Kidney (tissue), 14 donors: ENCODE measurements around the gene RNH1. TPM values are rescaled to one million over a fixed set of nuclear protein-coding genes. Genes with fewer than 3 reads are reported as not detected.
A peak's percentile ranks its signal among the peaks of the same experiment; 100 is the strongest.

ENCODE experiments used
- DNase-seq, 5 donors: peaks; one replicate each; pipeline ENCODE4 v3.0.0-alpha.2; 2013 to 2020
- FAIRE-seq: peaks from 2 replicates; lab custom pipeline; 2012; peaks lifted over from hg19 to GRCh38; lab: Jason Lieb, UNC
- H3K27ac ChIP-seq, 2 donors: one replicate each; pipeline ENCODE4 v1.7.0; 2013; ENCODE audit warnings: low read depth in 2 of 2, low read length in 2 of 2, inconsistent platforms in 1 of 2
- H3K27me3 ChIP-seq: one replicate; pipeline ENCODE4 v1.7.1; 2013; ENCODE audit warnings: low read length, inconsistent platforms; ENCODE audit not compliant: control insufficient read depth, insufficient read depth
- H3K36me3 ChIP-seq, 3 donors: one replicate each; pipeline versions ENCODE4 v1.7.0 to v1.7.1; 2013; ENCODE audit warnings: low read length in 3 of 3, control low read depth in 1 of 3, inconsistent platforms in 1 of 3; ENCODE audit not compliant: insufficient read depth in 3 of 3, control insufficient read depth in 2 of 3
- H3K4me1 ChIP-seq, 3 donors: one replicate each; pipeline versions ENCODE4 v1.7.0 to v1.7.1; 2013; ENCODE audit warnings: low read length in 3 of 3, inconsistent platforms in 1 of 3, low read depth in 1 of 3; ENCODE audit not compliant: control insufficient read depth in 2 of 3, insufficient read depth in 2 of 3
- H3K4me3 ChIP-seq, 3 donors: one replicate each; pipeline versions ENCODE4 v1.7.0 to v1.8.1; 2013; ENCODE audit warnings: low read length in 3 of 3, control low read depth in 1 of 3, inconsistent platforms in 1 of 3
- H3K9ac ChIP-seq, 3 donors: one replicate each; pipeline versions ENCODE4 v1.7.0 to v1.7.1; 2013; ENCODE audit warnings: low read length in 3 of 3, control low read depth in 1 of 3, inconsistent platforms in 1 of 3
- H3K9me3 ChIP-seq, 3 donors: one replicate each; pipeline versions ENCODE4 v1.7.0 to v1.7.1; 2013; ENCODE audit warnings: low read length in 3 of 3, control low read depth in 1 of 3, inconsistent platforms in 1 of 3; ENCODE audit not compliant: control insufficient read depth in 2 of 3, insufficient read depth in 1 of 3
- CTCF ChIP-seq: IDR thresholded peaks from 3 replicates; pipeline ENCODE4 v1.5.1; 2012; ENCODE audit warnings: mild to moderate bottlenecking, moderate library complexity, borderline replicate concordance; ENCODE audit not compliant: insufficient read depth; ENCODE audit errors: extremely low read depth
- intact Hi-C: fragments of 100-400 bp; cut with DNase I; formaldehyde crosslinking; loops from one replicate; pipeline ENCODE4 v1.11.1; 2022
- polyA plus RNA-seq: library from polyadenylated mRNA; stranded (reverse); fragments of 350-450 nt; fragmentation: Illumina TruSeq; extraction: RNeasy Lipid Tissue Mini Kit (QIAGEN cat#74804); gene quantifications from one replicate; pipeline ENCODE4 v1.2.3, GENCODE V29; 2014; ENCODE audit warnings: low read depth, low replicate concordance; ENCODE audit not compliant: insufficient read depth
- total RNA-seq: library from RNA; stranded (reverse); fragmentation: NEBNext Ultra II Directional; extraction: Animal tissue kit (Norgen Biotek cat#: 25700); gene quantifications from one replicate; pipeline ENCODE4 v1.2.1, GENCODE V29; 2021
- donor health status: control.
- donor health status: control.
- donor health status: control.
- donor health status: control.
- donor health status: control.
- donor health status: DM: yes; HTN: yes; CAD: no.
- donor health status: Normal renal cell carcinoma (clear cell type).

RNH1 gene
- total and polyA plus RNA-seq, 2 donors from 2014 or later = 171 to 191 TPM

- intact Hi-C loops = no loop called here
- no peak for TF ChIP-seq CTCF
- FAIRE-seq = no peak
- Histone ChIP-seq H3K27me3 (no peaks in the 10 kb centered on the region), H3K4me1 (peaks cover 0 to 12% (median 4%) of the 10 kb centered on the region in 3 donors), H3K4me3 (no peak overlapping the region), H3K36me3 (no peaks in the 10 kb centered on the region), H3K27ac (no peak overlapping the region), H3K9me3 (no peaks in the 10 kb centered on the region), H3K9ac (no peak overlapping the region)
- peak in 1 of 5 donors; percentile 37 for DNase-seq
Observed at GRCh38 chr11:530960-531831, 24.2 kb upstream of the RNH1 start.

- Histone ChIP-seq H3K9ac (no peak overlapping the region), H3K27ac (no peak overlapping the region), H3K36me3 (no peaks in the 10 kb centered on the region), H3K4me1 (peaks cover 0 to 9% (median 4%) of the 10 kb centered on the region in 3 donors), H3K9me3 (no peaks in the 10 kb centered on the region), H3K4me3 (no peak overlapping the region), H3K27me3 (no peaks in the 10 kb centered on the region)
- intact Hi-C loops = no loop called here
- DNase-seq (peak in 1 of 5 donors; percentile 45), FAIRE-seq (no peak)
- no peak for TF ChIP-seq CTCF
Observed at GRCh38 chr11:529728-530411, 22.8 kb upstream of the RNH1 start.

GRCh38 chr11:528815-529727, 22.0 kb upstream of the RNH1 start:
- intact Hi-C loops = no loop called here
- FAIRE-seq (no peak), DNase-seq (peak in 1 of 5 donors; percentile 51)
- Histone ChIP-seq H3K4me1 (peaks cover 0 to 4% (median under 1%) of the 10 kb centered on the region in 3 donors), H3K9me3 (no peaks in the 10 kb centered on the region), H3K36me3 (no peaks in the 10 kb centered on the region), H3K9ac (no peak overlapping the region), H3K4me3 (no peak overlapping the region), H3K27ac (no peak overlapping the region), H3K27me3 (no peaks in the 10 kb centered on the region)
- no peak for TF ChIP-seq CTCF
